HepG2 (cell line): ENCODE data around the gene NTN5. TPM values are rescaled to one million over a fixed set of nuclear protein-coding genes. Genes with fewer than 3 reads are reported as not detected.

Source experiments
- ATAC-seq: fragments of 200-7000 bp; cut with Tn5 transposase; 3 replicates; pipeline ENCODE4 v1.9.1; 2020; ENCODE audit warnings: mild to moderate bottlenecking, moderate library complexity
- BruUV-seq: library from RNA; stranded (reverse); fragments of 400-500 nt; replicated peaks from 2 replicates; lab custom pipeline; 2021; lab: Mats Ljungman, UMichigan
- CTCF ChIA-PET: fragments of 300-600 bp; formaldehyde crosslinking; extraction: SDS; loops from one replicate; lab custom pipeline; 2021; ENCODE audit warnings: low total read pairs, inconsistent platforms, low intra/inter-chr PET ratio; lab: Yijun Ruan, JAX
- POLR2A ChIA-PET: fragments of 350-600 bp; sonication (Branson Sonifier 250); formaldehyde crosslinking; loops from one replicate; lab custom pipeline; 2020; ENCODE audit warnings: antibody characterized with exemption, inconsistent platforms; lab: Yijun Ruan, JAX
- DNase-seq: peaks from one replicate; pipeline ENCODE4 v3.0.0-alpha.2; 2015; ENCODE audit warnings: low spot score
- FAIRE-seq: peaks from 3 replicates; lab custom pipeline; 2011; peaks lifted over from hg19 to GRCh38; lab: Jason Lieb, UNC
- H2AFZ ChIP-seq: one replicate; pipeline ENCODE4 v1.6.1; 2011; ENCODE audit warnings: low read length, inconsistent platforms
- H3K27ac ChIP-seq: fragments of 300-600 bp; 3 replicates; pipeline ENCODE4 v1.8.0; 2011; ENCODE audit warnings: mixed run types, mild to moderate bottlenecking, mixed read lengths, low read length, inconsistent platforms; ENCODE audit not compliant: insufficient read depth; ENCODE audit errors: extremely low read length
- H3K27me3 ChIP-seq, 2 experiments: fragments of 200-600 bp in 1 of 2; 2 replicates in 1 of 2; 3 replicates in 1 of 2; pipeline versions ENCODE4 v1.6.0 to v1.8.0; 2011; ENCODE audit warnings: low read length in 2 of 2, mild to moderate bottlenecking in 2 of 2, moderate library complexity in 2 of 2, inconsistent platforms in 1 of 2; ENCODE audit not compliant: insufficient read depth in 2 of 2, control insufficient read depth in 1 of 2
- H3K36me3 ChIP-seq, 2 experiments: fragments of 200-600 bp in 1 of 2; replicated peaks in 1 of 2; 2 replicates in 1 of 2; 3 replicates in 1 of 2; pipeline versions ENCODE4 v1.5.1 to v1.8.0; 2011; ENCODE audit warnings: low read length in 2 of 2, inconsistent platforms in 1 of 2; ENCODE audit not compliant: insufficient read depth in 2 of 2, control insufficient read depth in 1 of 2
- H3K4me1 ChIP-seq: 2 replicates; pipeline ENCODE4 v1.5.1; 2012; ENCODE audit warnings: low read length, inconsistent platforms; ENCODE audit not compliant: insufficient read depth
- H3K4me2 ChIP-seq: 2 replicates; pipeline ENCODE4 v1.6.0; 2011; ENCODE audit warnings: low read depth, low read length, inconsistent platforms
- H3K4me3 ChIP-seq, 3 experiments: fragments of 200-600 bp in 1 of 3; sonication (generic), shearing (Covaris generic) in 1 of 3; replicated peaks in 1 of 3; 2 replicates each; pipeline ENCODE4 v1.5.1; 2011 to 2016; ENCODE audit warnings: low read length in 3 of 3, inconsistent platforms in 2 of 3, low read depth in 2 of 3, mild to moderate bottlenecking in 2 of 3, control low read depth in 1 of 3, mixed read lengths in 1 of 3; ENCODE audit not compliant: insufficient read depth in 1 of 3
- H3K79me2 ChIP-seq: one replicate; pipeline ENCODE4 v1.6.1; 2011; ENCODE audit warnings: low read length, inconsistent platforms; ENCODE audit not compliant: insufficient read depth
- H3K9ac ChIP-seq: 2 replicates; pipeline ENCODE4 v1.6.0; 2011; ENCODE audit warnings: mild to moderate bottlenecking, low read depth, low read length, inconsistent platforms; ENCODE audit not compliant: insufficient read depth
- H3K9me3 ChIP-seq: 2 replicates; pipeline ENCODE4 v1.5.1; 2012; ENCODE audit warnings: mild to moderate bottlenecking, low read length
- H4K20me1 ChIP-seq: 2 replicates; pipeline ENCODE4 v1.6.0; 2011; ENCODE audit warnings: inconsistent platforms, mild to moderate bottlenecking, low read length, moderate library complexity; ENCODE audit not compliant: insufficient read depth
- AGO1 ChIP-seq: fragments of 200-400 bp; formaldehyde crosslinking; IDR thresholded peaks from 2 replicates; pipeline ENCODE4 v1.6.1; 2017; ENCODE audit warnings: mild to moderate bottlenecking, low read depth, low read length, moderate library complexity; ENCODE audit not compliant: poor library complexity, severe bottlenecking
- AGO2 ChIP-seq: fragments of 200-400 bp; formaldehyde crosslinking; optimal IDR thresholded peaks from 2 replicates; pipeline ENCODE3; 2017; ENCODE audit warnings: mild to moderate bottlenecking, low read depth, low read length, moderate library complexity
- RBFOX2 ChIP-seq: fragments of 200-400 bp; formaldehyde crosslinking; IDR thresholded peaks from 2 replicates; pipeline ENCODE4 v1.6.1; 2017; ENCODE audit warnings: low read depth, mild to moderate bottlenecking, low read length
- SMC3 ChIP-seq: IDR thresholded peaks from 2 replicates; pipeline ENCODE4 v1.6.1; 2011; ENCODE audit warnings: low read length, improper control_type of control experiment
- SNAPC2 ChIP-seq: sonication (generic); formaldehyde crosslinking; IDR thresholded peaks from 2 replicates; pipeline ENCODE4 v1.8.1; 2022; ENCODE audit warnings: mild to moderate bottlenecking, missing genetic modification reagents
- ZNF10 ChIP-seq: sonication (generic); formaldehyde crosslinking; IDR thresholded peaks from 2 replicates; pipeline ENCODE4 v1.4.0; 2020; ENCODE audit warnings: mild to moderate bottlenecking, low read depth, missing genetic modification reagents, borderline replicate concordance
- ZNF446 ChIP-seq: sonication (generic); formaldehyde crosslinking; IDR thresholded peaks from 2 replicates; pipeline ENCODE4 v1.5.0; 2020; ENCODE audit warnings: mild to moderate bottlenecking, missing genetic modification reagents
- WGBS: methylation state at CpG from one replicate; pipeline ENCODE4 v1.1.6; 2017; ENCODE audit warnings: low lambda C conversion rate; 5-methylcytosine and 5-hydroxymethylcytosine counted together
- in situ Hi-C: cut with HindIII; loops from 2 replicates; pipeline ENCODE4 v1.10.0; 2017; ENCODE audit warnings: low pct_unique_long_range_greater_than_20kb; ENCODE audit not compliant: extremely low pct_ligation_motif_present
- intact Hi-C: fragments of 100-400 bp; cut with micrococcal nuclease; formaldehyde crosslinking; loops from one replicate; pipeline ENCODE4 v1.10.0; 2022; ENCODE audit not compliant: unreplicated experiment
- polyA plus RNA-seq, 8 experiments: library from polyadenylated mRNA; depleted of rRNA in 3 of 8; stranded (reverse) in 7 of 8; unstranded in 1 of 8; fragments of >200 nt; fragmentation: Illumina TruSeq in 4 of 8; extraction: Trizol in 4 of 8; gene quantifications; 2 replicates each; pipeline versions ENCODE4 v1.2.1 to v1.2.3, GENCODE V29; 2011 to 2016; ENCODE audit warnings: low read depth in 4 of 8, missing spikeins in 1 of 8, mixed read lengths in 1 of 8; ENCODE audit not compliant: insufficient read depth in 1 of 8
- total RNA-seq, 5 experiments: library from RNA; depleted of rRNA; stranded (reverse); fragments of >200 nt; fragmentation: Illumina TruSeq; extraction: Trizol; gene quantifications; 2 replicates each; pipeline ENCODE4 v1.2.3, GENCODE V29; 2016; ENCODE audit warnings: low read depth in 1 of 5

NTN5 gene
- total and polyA plus RNA-seq, 2 of the 13 experiments (the other 11 are each of a cell fraction or from before 2014, with no cell fraction given): 0.05 TPM; not detected in 1

DNA sequence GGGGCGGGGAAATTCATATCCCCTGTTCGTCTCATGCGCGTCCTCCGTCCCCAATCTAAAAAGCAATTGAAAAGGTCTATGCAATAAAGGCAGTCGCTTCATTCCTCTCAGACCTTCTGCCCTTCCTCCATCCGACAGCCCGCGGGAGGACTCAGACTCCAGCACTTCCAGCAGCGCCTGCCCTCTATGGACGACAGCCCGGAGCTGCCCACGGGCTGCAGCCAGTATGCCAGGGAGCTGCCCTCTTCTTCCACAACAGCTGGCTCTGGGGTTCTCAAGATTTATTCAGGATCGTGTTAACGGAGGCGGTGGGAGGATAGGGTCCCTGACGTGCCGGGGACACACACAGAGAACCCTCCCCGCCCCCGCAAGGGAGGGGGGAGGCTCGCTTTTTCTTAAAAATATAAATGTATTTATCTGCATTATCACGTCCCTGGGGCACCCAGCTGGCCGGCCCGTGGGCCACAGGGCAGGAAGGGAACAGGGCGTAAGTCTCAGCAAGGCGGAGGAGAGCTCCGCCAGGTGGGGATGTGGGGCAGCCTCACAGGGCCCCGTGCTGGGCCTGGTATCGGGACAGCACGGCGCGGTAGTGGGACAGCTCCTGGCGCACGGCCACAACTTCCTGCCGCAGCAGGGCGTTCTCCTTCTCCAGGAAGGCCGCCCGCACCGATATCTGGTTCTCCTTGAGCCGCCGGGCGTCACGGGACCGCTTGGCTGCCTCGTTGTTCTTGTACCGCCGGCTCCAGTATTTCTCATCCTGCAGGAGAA is 42.3 kb downstream of the NTN5 start:
- H2AFZ ChIP-seq: no peak overlapping the region
- ATAC-seq: no peak
- no peaks in the 10 kb centered on the region for H4K20me1 ChIP-seq
- TF ChIP-seq SMC3 (no peak), RBFOX2 (peak; percentile 44; the same call in 1 of the 2 replicates), AGO2 (peak; percentile 62), ZNF446 (CRISPR knock-in tag) (no peak), SNAPC2 (no peak), AGO1 (peak; percentile 62), ZNF10 (CRISPR knock-in tag) (no peak)
- DNase-seq: no peak
- CTCF ChIA-PET: no interaction called here
- 95% methylated on average over 39 of the region's 47 CpGs for WGBS
- intact Hi-C loops (no loop called here), in situ Hi-C loops (no loop called here)
- no peaks in the 10 kb centered on the region for H3K36me3 ChIP-seq
- peaks cover 63% of the 10 kb centered on the region for H3K4me1 ChIP-seq
- H3K9me3 ChIP-seq: no peaks in the 10 kb centered on the region
- no peaks in the 10 kb centered on the region for H3K79me2 ChIP-seq
- no peak overlapping the region for H3K4me3 ChIP-seq
- H3K27ac ChIP-seq: no peak overlapping the region
- no peak overlapping the region for H3K9ac ChIP-seq
- H3K4me2 ChIP-seq: no peak overlapping the region
- H3K27me3 ChIP-seq: no peaks in the 10 kb centered on the region
- POLR2A ChIA-PET: interaction anchor here (1.0 to 5.8 kb wide), 3 partner anchors 11 to 15 kb away, joined by 3 to 61 read pairs (median 3); partner anchors contain the start of genes FAM83E, RPL18 and SPHK2
- BruUV-seq: no TSS peak
- FAIRE-seq: no peak
